Naive thymus-derived CD4-positive, alpha-beta T cell (primary cell): Measurements from ENCODE around the gene MARCHF3. TPM values are rescaled to one million over a fixed set of nuclear protein-coding genes. Genes with fewer than 3 reads are reported as not detected.

Experiments
- ATAC-seq: fragments of 150-1000 bp; cut with Tn5 transposase; 2 replicates; pipeline ENCODE4 v1.10.0; 2021; ENCODE audit warnings: mild to moderate bottlenecking, moderate library complexity
- CTCF ChIA-PET: fragments of 350-600 bp; sonication (Branson Sonifier 250); formaldehyde crosslinking; loops from one replicate; lab custom pipeline; 2021; ENCODE audit warnings: antibody characterized with exemption; lab: Charles Lee
- POLR2A ChIA-PET: fragments of 350-600 bp; sonication (Branson Sonifier 250); formaldehyde crosslinking; loops from one replicate; lab custom pipeline; 2021; ENCODE audit warnings: antibody characterized with exemption, inconsistent platforms; lab: Charles Lee
- DNase-seq, 9 donors: peaks; one replicate each; pipeline versions ENCODE4 v3.0.0 to v3.0.0-alpha.2; 2020 to 2022; ENCODE audit warnings: mixed read lengths in 1 of 9
- H3K27ac ChIP-seq: one replicate; pipeline ENCODE4 v1.7.0; 2013; ENCODE audit warnings: mild to moderate bottlenecking, low read depth, low read length, moderate library complexity
- H3K27me3 ChIP-seq, 2 donors: one replicate each; pipeline ENCODE4 v1.7.0; 2013; ENCODE audit warnings: low read length in 2 of 2, mild to moderate bottlenecking in 2 of 2, moderate library complexity in 2 of 2; ENCODE audit not compliant: control insufficient read depth in 2 of 2, insufficient read depth in 2 of 2
- H3K36me3 ChIP-seq, 3 experiments: 1 replicate in 2 of 3; 2 replicates in 1 of 3; pipeline ENCODE4 v1.7.0; 2013; ENCODE audit warnings: low read length in 3 of 3, mild to moderate bottlenecking in 3 of 3, moderate library complexity in 1 of 3; ENCODE audit not compliant: insufficient read depth in 3 of 3, control insufficient read depth in 2 of 3
- H3K4me1 ChIP-seq, 2 donors: one replicate each; pipeline ENCODE4 v1.7.0; 2013; ENCODE audit warnings: low read length in 2 of 2, mild to moderate bottlenecking in 2 of 2, moderate library complexity in 1 of 2; ENCODE audit not compliant: control insufficient read depth in 2 of 2, insufficient read depth in 2 of 2
- H3K4me3 ChIP-seq: 2 replicates; pipeline ENCODE4 v1.7.0; 2013; ENCODE audit warnings: mild to moderate bottlenecking, low read length
- H3K9me3 ChIP-seq, 3 experiments: 1 replicate in 2 of 3; 2 replicates in 1 of 3; pipeline ENCODE4 v1.7.0; 2013; ENCODE audit warnings: low read length in 3 of 3; ENCODE audit not compliant: control insufficient read depth in 2 of 3
- H3K27ac Mint-ChIP-seq, 9 donors: one replicate each; pipeline ENCODE4 v1.8.0; 2020 to 2022; ENCODE audit warnings: mixed read lengths in 9 of 9, mild to moderate bottlenecking in 8 of 9, moderate library complexity in 5 of 9, inconsistent platforms in 2 of 9
- H3K27me3 Mint-ChIP-seq, 5 donors: one replicate each; pipeline ENCODE4 v1.8.0; 2021 to 2022; ENCODE audit warnings: mixed read lengths in 5 of 5, mild to moderate bottlenecking in 1 of 5
- H3K36me3 Mint-ChIP-seq, 5 donors: one replicate each; pipeline ENCODE4 v1.8.0; 2020 to 2022; ENCODE audit warnings: mixed read lengths in 5 of 5, mild to moderate bottlenecking in 3 of 5, inconsistent platforms in 1 of 5
- H3K4me1 Mint-ChIP-seq, 7 donors: one replicate each; pipeline ENCODE4 v1.8.0; 2020 to 2022; ENCODE audit warnings: mixed read lengths in 7 of 7, mild to moderate bottlenecking in 3 of 7, inconsistent platforms in 1 of 7
- H3K4me3 Mint-ChIP-seq, 10 donors: one replicate each; pipeline ENCODE4 v1.8.0; 2020 to 2022; ENCODE audit warnings: mild to moderate bottlenecking in 10 of 10, mixed read lengths in 10 of 10, moderate library complexity in 6 of 10, inconsistent platforms in 2 of 10
- H3K9me3 Mint-ChIP-seq, 11 donors: one replicate each; pipeline ENCODE4 v1.8.0; 2020 to 2022; ENCODE audit warnings: mixed read lengths in 11 of 11, mild to moderate bottlenecking in 4 of 11, inconsistent platforms in 1 of 11, moderate library complexity in 1 of 11
- intact Hi-C, 2 donors: fragments of 100-400 bp; cut with micrococcal nuclease; formaldehyde crosslinking; loops; one replicate each; pipeline ENCODE4 v1.15.1; 2023
- polyA plus RNA-seq, 2 donors: library from polyadenylated mRNA; unstranded; fragments of 300-500 nt; fragmentation: Illumina TruSeq; gene quantifications; one replicate each; pipeline ENCODE4 v1.2.3, GENCODE V29; 2021
- total RNA-seq, 6 experiments: library from RNA in 5 of 6; stranded (reverse) in 5 of 6; gene quantifications; 1 replicate in 5 of 6; 2 replicates in 1 of 6; pipeline ENCODE4 v1.2.3 and lab custom pipeline; 2021 to 2026

Gene MARCHF3
- total and polyA plus RNA-seq, 7 experiments from 2014 or later, result 3.1 to 15.4 (median 13.0) TPM

DNA sequence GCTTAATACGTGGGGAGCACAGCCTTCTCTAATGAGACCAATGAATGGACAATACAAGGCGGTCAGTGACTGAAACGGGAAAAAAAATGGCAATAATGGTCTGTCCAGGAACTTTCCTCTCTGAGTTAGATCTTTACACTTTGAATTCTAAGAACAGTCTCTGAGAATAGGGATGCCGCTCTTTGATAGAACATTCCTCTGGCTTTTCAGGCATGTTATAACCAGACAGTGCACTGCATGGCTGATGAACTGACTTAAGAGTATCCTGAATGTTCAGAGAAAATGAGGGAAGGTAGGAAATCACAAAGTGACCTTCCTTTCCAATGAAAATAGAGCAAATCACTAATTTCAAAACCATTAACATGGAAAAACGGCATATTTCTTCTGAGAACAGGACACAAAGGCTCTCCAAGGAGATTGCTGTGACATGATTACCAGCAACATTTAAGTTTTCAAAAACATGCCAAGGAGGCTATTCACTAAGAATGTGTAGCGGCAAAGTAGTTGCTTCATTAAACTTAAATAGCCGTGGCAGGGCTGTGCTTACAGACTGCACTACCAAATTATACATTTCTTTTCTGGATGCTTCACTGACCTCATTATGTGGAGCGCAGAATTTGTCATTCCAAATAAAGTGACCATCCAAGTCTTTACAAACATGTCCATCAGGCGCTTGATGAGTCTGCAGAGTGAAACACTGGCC is 105.9 kb downstream of the MARCHF3 start:
- H3K27me3 ChIP-seq, result no peaks in the 10 kb centered on the region
- no peak overlapping the region for H3K4me3 ChIP-seq
- CTCF ChIA-PET, result no interaction called here
- Mint-ChIP-seq H3K4me3 (no peak overlapping the region), H3K27ac (peak overlapping the region in 1 of 9 donors; percentile 42), H3K4me1 (peaks cover 0 to 14% (median 3%) of the 10 kb centered on the region in 7 donors), H3K36me3 (peaks cover 0 to 7% (median 0%) of the 10 kb centered on the region in 5 donors), H3K9me3 (no peaks in the 10 kb centered on the region), H3K27me3 (no peaks in the 10 kb centered on the region)
- H3K9me3 ChIP-seq, result no peaks in the 10 kb centered on the region
- no peaks in the 10 kb centered on the region for H3K4me1 ChIP-seq
- intact Hi-C loops, result no loop called here
- DNase-seq (no peak), ATAC-seq (no peak)
- POLR2A ChIA-PET, result no interaction called here
- H3K27ac ChIP-seq, result no peak overlapping the region
- no peaks in the 10 kb centered on the region for H3K36me3 ChIP-seq

DNA sequence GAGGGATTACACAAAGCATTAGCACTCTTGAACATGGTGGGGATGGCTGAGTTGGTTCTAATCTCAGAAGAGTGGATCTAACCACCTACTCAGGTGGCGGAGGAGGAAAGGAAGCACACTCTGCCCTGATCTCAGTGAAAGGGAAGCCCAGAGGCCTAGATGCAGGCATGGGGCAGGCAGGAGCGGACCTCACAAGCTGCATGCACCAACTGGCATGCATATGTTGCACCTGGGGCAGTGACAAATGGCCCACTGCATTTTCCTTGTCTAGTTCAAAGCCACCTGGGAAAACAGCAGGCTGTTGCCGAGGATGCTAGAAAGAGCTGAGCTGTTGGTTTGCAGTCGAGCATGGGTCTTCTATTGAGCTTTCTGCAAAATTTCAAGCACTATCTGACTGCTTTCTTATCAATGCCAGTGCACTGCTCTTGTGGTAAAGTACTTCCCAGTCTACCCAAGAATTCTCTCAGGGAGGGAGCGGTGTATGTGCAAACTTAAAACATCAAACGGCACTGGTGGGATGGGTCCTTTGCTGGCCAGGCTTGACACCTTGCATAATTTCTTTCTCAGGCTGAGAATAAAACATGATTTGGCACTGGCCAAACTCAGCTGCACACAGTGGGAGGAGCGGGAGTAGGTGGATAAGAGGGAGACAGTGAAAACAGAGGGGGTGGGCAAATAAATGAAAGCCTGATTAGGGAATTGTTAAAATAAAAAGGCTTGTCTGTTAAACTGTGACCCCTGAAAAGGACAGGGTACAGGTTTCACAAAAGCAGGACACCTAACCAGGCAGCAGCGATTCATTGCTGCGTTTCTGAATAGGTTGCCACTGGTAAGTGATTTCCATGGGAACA is 108.9 kb downstream of the MARCHF3 start:
- Histone ChIP-seq H3K4me1 (no peaks in the 10 kb centered on the region), H3K27ac (no peak overlapping the region), H3K36me3 (no peaks in the 10 kb centered on the region), H3K9me3 (no peaks in the 10 kb centered on the region), H3K4me3 (no peak overlapping the region), H3K27me3 (no peaks in the 10 kb centered on the region)
- intact Hi-C loops, result no loop called here
- POLR2A ChIA-PET, result no interaction called here
- CTCF ChIA-PET, result no interaction called here
- Mint-ChIP-seq H3K4me1 (peaks cover 0 to 18% (median 8%) of the 10 kb centered on the region in 7 donors), H3K36me3 (peaks cover 0 to 26% (median 7%) of the 10 kb centered on the region in 5 donors), H3K27ac (peak overlapping the region in 1 of 9 donors; percentile 4), H3K4me3 (no peak overlapping the region), H3K27me3 (no peaks in the 10 kb centered on the region), H3K9me3 (no peaks in the 10 kb centered on the region)
- ATAC-seq (no peak), DNase-seq (no peak)

DNA sequence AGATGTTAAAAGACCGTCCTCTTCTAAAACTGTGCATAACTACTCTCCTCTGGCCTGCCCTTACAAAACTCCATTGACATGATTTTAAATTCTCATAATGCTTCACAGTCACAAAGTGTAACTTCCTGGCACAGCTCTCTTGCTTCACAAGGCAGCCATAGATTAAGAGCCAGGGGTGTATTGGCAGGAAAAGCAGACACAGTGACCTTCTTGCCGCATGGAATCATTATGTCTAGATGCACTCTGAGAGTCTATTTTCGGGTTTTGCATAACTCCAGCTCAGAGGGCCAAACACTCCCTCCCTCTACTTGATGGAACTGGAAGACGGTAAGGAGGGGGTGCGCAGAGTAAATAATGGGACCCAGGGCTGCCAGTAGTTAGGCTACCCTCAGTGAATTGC is 110.1 kb downstream of the MARCHF3 start:
- Mint-ChIP-seq H3K4me1 (peaks cover 0 to 18% (median 8%) of the 10 kb centered on the region in 7 donors), H3K27ac (peak overlapping the region in 1 of 9 donors; percentile 71), H3K27me3 (no peaks in the 10 kb centered on the region), H3K4me3 (no peak overlapping the region), H3K9me3 (no peaks in the 10 kb centered on the region), H3K36me3 (peaks cover 0 to 33% (median 14%) of the 10 kb centered on the region in 5 donors)
- Histone ChIP-seq H3K4me1 (no peaks in the 10 kb centered on the region), H3K36me3 (no peaks in the 10 kb centered on the region), H3K27me3 (no peaks in the 10 kb centered on the region), H3K4me3 (no peak overlapping the region), H3K9me3 (no peaks in the 10 kb centered on the region), H3K27ac (no peak overlapping the region)
- ChIA-PET CTCF (no interaction called here), POLR2A (no interaction called here)
- intact Hi-C loops, result no loop called here
- ATAC-seq (no peak), DNase-seq (no peak)

DNA sequence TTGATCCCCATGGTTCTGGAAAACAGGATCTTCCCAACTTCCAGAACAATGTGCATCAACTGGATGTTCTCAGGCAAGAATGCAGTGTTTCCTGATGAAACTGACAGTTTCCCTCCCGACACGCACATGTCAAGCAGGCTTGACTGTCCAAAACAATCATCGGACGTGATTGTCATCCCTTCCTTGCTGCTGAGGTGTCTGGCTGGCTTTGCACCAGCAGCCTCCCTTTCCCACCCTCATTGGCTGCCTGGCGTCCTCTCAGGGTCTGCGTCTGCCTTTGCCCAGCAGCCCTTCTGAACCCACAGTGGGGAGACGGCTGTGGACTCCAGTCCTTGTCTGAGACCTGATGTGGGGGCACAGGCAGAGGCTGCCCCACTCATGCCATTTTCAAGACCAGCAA is 110.8 kb downstream of the MARCHF3 start:
- no peak for DNase-seq
- H3K4me1 ChIP-seq, result no peaks in the 10 kb centered on the region
- peaks cover 0 to 15% (median 8%) of the 10 kb centered on the region in 7 donors for H3K4me1 Mint-ChIP-seq
- no peak overlapping the region for H3K27ac Mint-ChIP-seq
- ChIA-PET POLR2A (no interaction called here), CTCF (no interaction called here)
- no peaks in the 10 kb centered on the region for H3K9me3 Mint-ChIP-seq
- intact Hi-C loops, result no loop called here
- no peak for ATAC-seq
- H3K9me3 ChIP-seq, result no peaks in the 10 kb centered on the region
- H3K4me3 Mint-ChIP-seq, result no peak overlapping the region
- H3K27me3 ChIP-seq, result no peaks in the 10 kb centered on the region
- no peak overlapping the region for H3K27ac ChIP-seq
- H3K36me3 ChIP-seq, result no peaks in the 10 kb centered on the region
- peaks cover 3 to 41% (median 21%) of the 10 kb centered on the region in 5 donors for H3K36me3 Mint-ChIP-seq
- no peak overlapping the region for H3K4me3 ChIP-seq
- H3K27me3 Mint-ChIP-seq, result no peaks in the 10 kb centered on the region

DNA sequence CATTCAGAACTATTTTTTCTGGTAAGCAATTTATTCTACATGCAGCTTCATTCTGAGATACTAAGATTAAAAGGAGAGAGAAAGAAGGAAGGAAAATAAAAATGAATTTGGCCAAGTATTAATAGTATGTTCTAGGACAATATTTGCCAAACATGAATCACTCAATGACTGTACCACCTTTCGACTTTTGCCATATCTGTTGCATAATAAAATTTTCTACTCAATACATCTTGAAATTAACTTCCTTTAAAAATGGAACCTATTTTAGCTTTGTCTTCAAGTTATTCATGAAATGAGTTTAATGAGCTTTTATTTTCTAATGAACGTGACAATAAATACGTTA is 111.8 kb downstream of the MARCHF3 start:
- no peaks in the 10 kb centered on the region for H3K4me1 ChIP-seq
- no peaks in the 10 kb centered on the region for H3K36me3 ChIP-seq
- H3K27me3 ChIP-seq, result no peaks in the 10 kb centered on the region
- POLR2A ChIA-PET, result no interaction called here
- Mint-ChIP-seq H3K36me3 (peaks cover 4 to 43% (median 26%) of the 10 kb centered on the region in 5 donors), H3K4me1 (peaks cover 0 to 15% (median 8%) of the 10 kb centered on the region in 7 donors), H3K27ac (no peak overlapping the region), H3K27me3 (no peaks in the 10 kb centered on the region), H3K4me3 (no peak overlapping the region), H3K9me3 (no peaks in the 10 kb centered on the region)
- H3K27ac ChIP-seq, result no peak overlapping the region
- no peak for ATAC-seq
- H3K4me3 ChIP-seq, result no peak overlapping the region
- H3K9me3 ChIP-seq, result no peaks in the 10 kb centered on the region
- CTCF ChIA-PET, result no interaction called here
- DNase-seq, result no peak
- intact Hi-C loops, result no loop called here

DNA sequence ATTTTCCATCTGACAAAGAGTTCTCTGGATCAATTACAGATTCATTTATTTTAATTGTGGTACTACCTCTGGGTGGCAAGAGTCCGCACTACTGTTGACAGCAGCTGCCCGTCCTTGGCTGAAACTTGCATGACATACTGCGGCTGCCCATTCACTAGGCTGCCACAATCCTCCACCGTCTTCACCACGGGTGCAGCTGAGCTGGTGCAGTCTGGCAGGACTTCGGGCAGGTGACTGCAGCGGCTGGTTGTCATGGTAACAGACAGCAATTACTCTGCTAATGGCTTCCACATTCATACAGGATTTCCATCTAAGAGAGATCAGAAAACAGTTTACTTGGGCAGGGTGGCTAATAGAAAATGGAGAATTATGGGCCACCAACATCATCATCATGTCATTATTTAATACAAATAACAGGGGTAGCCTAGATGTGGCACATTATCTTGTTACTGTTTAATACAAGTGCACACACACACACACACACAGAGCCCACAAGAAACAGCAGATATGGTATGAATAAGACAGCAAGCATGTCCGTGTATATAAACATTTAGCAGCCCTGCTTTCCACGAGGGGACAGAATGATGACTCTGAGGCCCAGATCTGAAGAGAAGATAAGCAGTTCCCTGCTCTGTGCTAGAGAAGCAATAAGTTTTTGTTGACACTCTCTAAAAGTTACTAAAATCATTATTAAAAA is 112.3 kb downstream of the MARCHF3 start:
- CTCF ChIA-PET, result no interaction called here
- H3K36me3 Mint-ChIP-seq, result peaks cover 4 to 44% (median 31%) of the 10 kb centered on the region in 5 donors
- POLR2A ChIA-PET, result no interaction called here
- no peak overlapping the region for H3K4me3 Mint-ChIP-seq
- H3K4me1 ChIP-seq, result no peaks in the 10 kb centered on the region
- no peaks in the 10 kb centered on the region for H3K27me3 ChIP-seq
- no peaks in the 10 kb centered on the region for H3K27me3 Mint-ChIP-seq
- ATAC-seq (no peak), DNase-seq (no peak)
- H3K4me3 ChIP-seq, result no peak overlapping the region
- H3K9me3 ChIP-seq, result no peaks in the 10 kb centered on the region
- no peaks in the 10 kb centered on the region for H3K36me3 ChIP-seq
- no peak overlapping the region for H3K27ac Mint-ChIP-seq
- no peak overlapping the region for H3K27ac ChIP-seq
- no peaks in the 10 kb centered on the region for H3K9me3 Mint-ChIP-seq
- intact Hi-C loops, result no loop called here
- H3K4me1 Mint-ChIP-seq, result peaks cover 0 to 15% (median 8%) of the 10 kb centered on the region in 7 donors
